ENCODE results near the gene SGIP1. TPM values are rescaled to one million over a fixed set of nuclear protein-coding genes. Genes with fewer than 3 reads are reported as not detected.

Gene SGIP1
- total and polyA plus RNA-seq, 2 experiments from 2014 or later: 2.4 to 6.1 TPM

DNA sequence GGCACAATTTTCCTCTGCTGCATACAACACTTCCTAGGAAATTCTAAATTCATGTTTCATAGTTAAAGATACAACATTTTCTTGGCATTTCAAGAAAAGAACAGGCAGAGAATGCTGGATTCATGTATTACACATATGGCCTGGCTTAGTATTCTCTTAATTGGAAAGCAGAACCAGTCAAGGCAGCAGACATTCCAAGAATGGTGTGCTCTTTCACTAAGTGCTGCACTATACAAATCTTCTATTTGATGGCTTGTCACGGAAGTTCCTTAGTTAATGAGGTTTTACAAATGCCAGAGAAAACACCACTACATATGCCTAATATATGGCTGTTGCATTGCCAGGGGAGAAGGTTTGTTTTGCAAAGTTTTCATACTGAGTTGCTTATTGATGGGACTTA, 137.5 kb downstream of the SGIP1 start:
- Mint-ChIP-seq H3K4me1 (peaks cover 8% of the 10 kb centered on the region; the same call in 1 of the 3 replicates), H3K9me3 (no peaks in the 10 kb centered on the region), H3K36me3 (ENCODE audit: low read depth) (no peaks in the 10 kb centered on the region), H3K4me3 (no peak overlapping the region), H3K27me3 (ENCODE audit: insufficient read depth, low read depth, poor library complexity) (no peaks in the 10 kb centered on the region), H3K27ac (no peak overlapping the region)
- no peaks in the 10 kb centered on the region for H3K4me1 ChIP-seq (ENCODE audit: insufficient read depth)
- H3K4me3 ChIP-seq: no peak overlapping the region
- ATAC-seq (no peak), DNase-seq (ENCODE audit: low spot score) (no peak)
- H3K79me2 ChIP-seq (replicated peaks; ENCODE audit: insufficient read depth): no peaks in the 10 kb centered on the region
- no peaks in the 10 kb centered on the region for H3F3A ChIP-seq (replicated peaks; ENCODE audit: low read depth)
- H3K9me2 ChIP-seq (ENCODE audit: insufficient read depth): no peaks in the 10 kb centered on the region
- no peak overlapping the region for H3K4me2 ChIP-seq
- TF ChIP-seq EZH2 (IDR thresholded peaks at IDR 0.05; ENCODE audit: low read depth, unreplicated experiment): no peak
- H4K20me1 ChIP-seq (replicated peaks; ENCODE audit: insufficient read depth): no peaks in the 10 kb centered on the region
- H3K36me3 ChIP-seq (ENCODE audit: insufficient read depth): no peaks in the 10 kb centered on the region
- no peak overlapping the region for H2AFZ ChIP-seq
- no peaks in the 10 kb centered on the region for H3K27me3 ChIP-seq (ENCODE audit: insufficient read depth)
- no peak overlapping the region for H3K27ac ChIP-seq (ENCODE audit: low read depth)

DNA sequence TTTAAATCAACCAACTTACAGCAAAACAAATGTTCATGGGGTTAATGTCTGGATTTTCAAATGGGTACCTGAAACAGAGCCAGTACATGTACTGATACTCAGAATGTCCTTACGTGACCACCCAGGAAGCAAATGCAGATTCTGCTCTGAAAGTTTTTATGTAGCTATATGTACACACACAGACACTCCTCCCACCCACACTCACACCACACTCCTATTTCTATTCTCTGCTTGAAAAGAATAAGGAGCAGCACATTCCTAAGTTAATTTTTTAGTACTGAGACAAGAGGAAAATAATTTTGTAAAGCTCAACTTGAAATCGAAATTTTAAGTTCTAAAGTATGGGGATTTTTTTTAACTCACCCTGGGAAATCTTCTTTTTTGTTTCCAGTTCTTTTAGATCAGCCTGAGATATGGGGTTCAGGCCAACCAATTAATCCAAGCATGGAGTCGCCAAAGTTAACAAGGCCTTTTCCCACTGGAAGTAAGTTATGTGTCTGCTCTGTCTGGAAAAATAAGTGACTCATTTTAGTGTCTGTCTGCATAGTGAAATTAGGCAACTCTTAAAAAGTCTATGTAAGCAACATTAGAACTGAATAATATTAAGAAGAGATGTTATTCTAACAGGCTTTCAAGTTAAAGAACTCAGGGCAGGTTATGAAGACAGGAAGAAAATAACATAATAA, 142.8 kb downstream of the SGIP1 start:
- Mint-ChIP-seq H3K36me3 (ENCODE audit: low read depth) (no peaks in the 10 kb centered on the region), H3K27ac (no peak overlapping the region), H3K4me3 (no peak overlapping the region), H3K4me1 (0 out of 3 replicates have a peak, but pooled peaks cover under 1% of the 10 kb centered on the region), H3K27me3 (ENCODE audit: insufficient read depth, low read depth, poor library complexity) (no peaks in the 10 kb centered on the region), H3K9me3 (no peaks in the 10 kb centered on the region)
- Histone ChIP-seq H3K4me1 (ENCODE audit: insufficient read depth) (no peaks in the 10 kb centered on the region), H3K36me3 (ENCODE audit: insufficient read depth) (no peaks in the 10 kb centered on the region), H4K20me1 (replicated peaks; ENCODE audit: insufficient read depth) (no peaks in the 10 kb centered on the region), H3K4me3 (no peak overlapping the region), H3K4me2 (no peak overlapping the region), H3K27me3 (ENCODE audit: insufficient read depth) (no peaks in the 10 kb centered on the region), H3K27ac (ENCODE audit: low read depth) (no peak overlapping the region), H3K79me2 (replicated peaks; ENCODE audit: insufficient read depth) (no peaks in the 10 kb centered on the region), H3K9me2 (ENCODE audit: insufficient read depth) (no peaks in the 10 kb centered on the region), H3F3A (replicated peaks; ENCODE audit: low read depth) (no peaks in the 10 kb centered on the region), H2AFZ (no peak overlapping the region)
- DNase-seq (ENCODE audit: low spot score): no peak
- no peak for ATAC-seq
- no peak for TF ChIP-seq STAT1 (IDR thresholded peaks at IDR 0.05; ENCODE audit: unreplicated experiment)
- no peak for TF ChIP-seq NANOG (IDR thresholded peaks at IDR 0.05; ENCODE audit: borderline replicate concordance)
- no peak for TF ChIP-seq ZNF114 (CRISPR knock-in tag; IDR thresholded peaks at IDR 0.05)
- TF ChIP-seq ZNF331 (CRISPR knock-in tag; IDR thresholded peaks at IDR 0.05; ENCODE audit: low read depth): no peak
- no peak for TF ChIP-seq JUNB (IDR thresholded peaks at IDR 0.05; ENCODE audit: unreplicated experiment)
- no peak for TF ChIP-seq POLR2AphosphoS5 (IDR thresholded peaks at IDR 0.05; ENCODE audit: low read depth)
- no peak for TF ChIP-seq EZH2phosphoT487 (IDR thresholded peaks at IDR 0.05; ENCODE audit: unreplicated experiment)
- TF ChIP-seq REST (IDR thresholded peaks at IDR 0.05; ENCODE audit: unreplicated experiment): no peak
- TF ChIP-seq EZH2 (IDR thresholded peaks at IDR 0.05; ENCODE audit: low read depth, unreplicated experiment): no peak
- TF ChIP-seq ZNF462 (CRISPR knock-in tag; IDR thresholded peaks at IDR 0.05): no peak

Data from GM23338 (cell line).